Activated T-cell treated with anti-CD3 and anti-CD28 coated beads, Interleukin-2, amount 50 U/mL, for 4 hours (primary cell): ENCODE results near the gene SLC9A3. TPM values are rescaled to one million over a fixed set of nuclear protein-coding genes. Genes with fewer than 3 reads are reported as not detected.

Source experiments
- ATAC-seq, 2 donors: fragments of 200-7000 bp; cut with Tn5 transposase; one replicate each; pipeline ENCODE4 v1.10.0; 2021
- DNase-seq: peaks from one replicate; pipeline ENCODE4 v3.0.0-alpha.2; 2020
- H3K27me3 Mint-ChIP-seq: one replicate; pipeline ENCODE4 v1.8.0; 2021; ENCODE audit warnings: low read depth, mixed read lengths
- H3K36me3 Mint-ChIP-seq: one replicate; pipeline ENCODE4 v1.8.0; 2022; ENCODE audit warnings: mixed read lengths; ENCODE audit not compliant: insufficient read depth
- H3K4me1 Mint-ChIP-seq: one replicate; pipeline ENCODE4 v1.8.0; 2021; ENCODE audit warnings: low read depth, mixed read lengths
- H3K4me3 Mint-ChIP-seq: one replicate; pipeline ENCODE4 v1.8.0; 2021; ENCODE audit warnings: mild to moderate bottlenecking, moderate library complexity, mixed read lengths
- H3K9me3 Mint-ChIP-seq: one replicate; pipeline ENCODE4 v1.8.0; 2021; ENCODE audit warnings: mixed read lengths
- total RNA-seq, 3 donors: library from RNA; stranded (reverse); gene quantifications; one replicate each; pipeline ENCODE4 v1.2.1, GENCODE V29; 2021

The SLC9A3 gene
- total RNA-seq, 3 donors from 2014 or later = 3.4 to 4.9 (median 3.5) TPM

DNA sequence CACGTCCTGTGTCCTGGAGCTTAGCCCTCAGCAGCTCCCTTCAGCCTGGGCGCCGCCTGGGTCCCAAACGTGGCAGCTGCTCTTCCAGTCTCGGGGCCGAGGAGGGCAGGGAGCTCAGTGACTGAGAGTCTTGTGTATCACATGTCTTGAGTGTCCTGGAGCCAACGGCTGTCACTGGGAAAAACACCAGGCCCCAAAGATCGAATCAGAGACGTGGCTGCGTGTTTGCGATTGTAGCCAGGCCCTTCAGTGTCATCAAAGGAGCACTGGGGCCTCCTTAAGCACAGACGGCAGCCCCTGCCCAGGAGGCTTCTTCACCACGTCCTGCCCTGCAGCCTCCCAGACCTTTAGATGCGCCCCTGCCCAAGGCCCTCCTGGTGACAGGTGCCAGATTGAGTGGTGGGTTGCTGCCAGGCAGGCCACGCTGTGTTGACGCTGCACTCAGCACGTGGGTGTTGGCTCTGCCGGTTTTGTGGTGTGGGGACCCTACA, 86.9 kb downstream of the SLC9A3 start:
- peaks cover 5% of the 10 kb centered on the region for H3K27me3 Mint-ChIP-seq
- no peak for DNase-seq
- peaks cover 2% of the 10 kb centered on the region for H3K4me1 Mint-ChIP-seq

DNA sequence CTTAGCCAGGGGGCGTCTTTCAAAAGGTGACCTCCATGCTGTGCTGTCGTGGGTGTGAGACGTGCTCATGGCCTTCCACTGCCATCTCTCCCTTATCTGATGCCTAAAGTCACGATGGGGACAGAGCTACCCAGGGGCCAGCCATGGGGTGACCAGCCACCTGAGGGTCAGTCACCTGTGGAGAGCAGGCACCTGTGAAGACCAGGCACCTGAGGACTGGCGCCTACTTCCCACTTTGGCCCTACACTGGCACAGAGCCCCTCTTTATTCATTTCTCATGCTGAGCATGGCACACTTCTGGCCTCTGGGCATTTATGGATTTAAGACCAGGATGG, 87.6 kb downstream of the SLC9A3 start:
- H3K4me1 Mint-ChIP-seq = no peaks in the 10 kb centered on the region
- no peak overlapping the region for H3K4me3 Mint-ChIP-seq
- no peak for DNase-seq
- H3K27me3 Mint-ChIP-seq = peaks cover 5% of the 10 kb centered on the region
- no peaks in the 10 kb centered on the region for H3K36me3 Mint-ChIP-seq
- no peak for ATAC-seq
- no peaks in the 10 kb centered on the region for H3K9me3 Mint-ChIP-seq

More for the DNA sequence above, 86.9 kb downstream of the SLC9A3 start:
- Mint-ChIP-seq H3K9me3 (no peaks in the 10 kb centered on the region), H3K36me3 (no peaks in the 10 kb centered on the region), H3K4me3 (no peak overlapping the region)
- ATAC-seq = no peak

DNA sequence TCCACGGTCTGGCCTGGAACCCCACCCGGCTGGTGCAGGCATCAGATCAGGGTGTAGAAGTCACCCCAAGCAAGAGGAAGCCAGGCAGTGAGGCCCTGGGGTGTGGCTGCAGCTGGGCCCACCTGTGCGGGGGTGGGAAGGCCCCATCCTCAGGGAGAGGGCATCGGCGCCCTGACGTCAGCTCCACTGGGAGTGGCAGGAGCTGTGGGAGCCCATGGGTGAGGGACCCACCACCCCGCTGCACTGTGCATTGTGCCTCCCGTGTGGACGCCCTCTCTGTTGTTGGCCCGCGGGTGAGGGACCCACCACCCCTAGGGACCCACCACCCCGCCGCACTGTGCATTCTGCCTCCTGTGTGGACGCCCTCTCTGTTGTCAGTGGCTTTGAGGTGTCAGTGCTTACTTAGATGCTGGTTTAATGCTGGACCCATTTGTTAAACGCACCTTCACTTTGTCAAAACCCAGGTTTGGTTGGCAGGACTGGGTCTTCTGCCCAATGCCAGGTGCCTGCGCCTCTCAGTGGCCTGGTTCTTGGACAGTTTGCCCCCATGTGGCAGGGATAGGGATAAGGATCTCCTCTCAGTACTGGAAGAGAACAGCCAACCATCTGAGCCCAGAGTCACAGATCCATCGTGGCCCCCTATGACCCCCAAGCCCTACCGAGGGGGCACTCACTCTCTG, 88.1 kb downstream of the SLC9A3 start:
- Mint-ChIP-seq H3K4me3 (no peak overlapping the region), H3K9me3 (no peaks in the 10 kb centered on the region), H3K27me3 (peaks cover 5% of the 10 kb centered on the region), H3K4me1 (no peaks in the 10 kb centered on the region), H3K36me3 (no peaks in the 10 kb centered on the region)
- no peak for DNase-seq
- ATAC-seq = peak in 1 of 2 donors; percentile 36

- ATAC-seq (no peak), DNase-seq (no peak)
- Mint-ChIP-seq H3K9me3 (no peaks in the 10 kb centered on the region), H3K27me3 (peaks cover 5% of the 10 kb centered on the region), H3K36me3 (no peaks in the 10 kb centered on the region), H3K4me1 (no peaks in the 10 kb centered on the region), H3K4me3 (no peak overlapping the region)
Measured at GRCh38 chr5:435156-435790, 89.0 kb downstream of the SLC9A3 start.

- ATAC-seq (no peak), DNase-seq (no peak)
- no peak overlapping the region for H3K4me3 Mint-ChIP-seq
- H3K27me3 Mint-ChIP-seq = peaks cover 5% of the 10 kb centered on the region
- H3K9me3 Mint-ChIP-seq = no peaks in the 10 kb centered on the region
- no peaks in the 10 kb centered on the region for H3K36me3 Mint-ChIP-seq
- no peaks in the 10 kb centered on the region for H3K4me1 Mint-ChIP-seq
Measured at GRCh38 chr5:434443-435146, 89.7 kb downstream of the SLC9A3 start.

GRCh38 chr5:433836-434235, 90.4 kb downstream of the SLC9A3 start:
- Mint-ChIP-seq H3K4me3 (no peak overlapping the region), H3K4me1 (no peaks in the 10 kb centered on the region), H3K36me3 (no peaks in the 10 kb centered on the region), H3K9me3 (no peaks in the 10 kb centered on the region), H3K27me3 (peaks cover 5% of the 10 kb centered on the region)
- no peak for DNase-seq
- ATAC-seq = no peak

- Mint-ChIP-seq H3K4me1 (no peaks in the 10 kb centered on the region), H3K9me3 (no peaks in the 10 kb centered on the region), H3K27me3 (peaks cover 5% of the 10 kb centered on the region), H3K36me3 (no peaks in the 10 kb centered on the region), H3K4me3 (no peak overlapping the region)
- ATAC-seq (no peak), DNase-seq (no peak)
Measured at GRCh38 chr5:432928-433791, 91.1 kb downstream of the SLC9A3 start.

- H3K4me3 Mint-ChIP-seq = no peak overlapping the region
- no peaks in the 10 kb centered on the region for H3K4me1 Mint-ChIP-seq
- H3K27me3 Mint-ChIP-seq = peaks cover 5% of the 10 kb centered on the region
- ATAC-seq (no peak), DNase-seq (no peak)
- H3K36me3 Mint-ChIP-seq = no peaks in the 10 kb centered on the region
- no peaks in the 10 kb centered on the region for H3K9me3 Mint-ChIP-seq
Measured at GRCh38 chr5:432201-432927, 91.9 kb downstream of the SLC9A3 start.

GRCh38 chr5:431711-432050, 92.6 kb downstream of the SLC9A3 start:
- H3K27me3 Mint-ChIP-seq = peaks cover 5% of the 10 kb centered on the region
- H3K4me1 Mint-ChIP-seq = no peaks in the 10 kb centered on the region
- ATAC-seq (no peak), DNase-seq (no peak)
- H3K36me3 Mint-ChIP-seq = no peaks in the 10 kb centered on the region
- H3K4me3 Mint-ChIP-seq = no peak overlapping the region
- H3K9me3 Mint-ChIP-seq = no peaks in the 10 kb centered on the region

GRCh38 chr5:431001-431710, 93.1 kb downstream of the SLC9A3 start:
- H3K36me3 Mint-ChIP-seq = no peaks in the 10 kb centered on the region
- no peaks in the 10 kb centered on the region for H3K4me1 Mint-ChIP-seq
- no peak overlapping the region for H3K4me3 Mint-ChIP-seq
- peak; percentile 87 to 90 for ATAC-seq
- DNase-seq = peak; percentile 29
- peaks cover 5% of the 10 kb centered on the region for H3K27me3 Mint-ChIP-seq
- no peaks in the 10 kb centered on the region for H3K9me3 Mint-ChIP-seq

GRCh38 chr5:430214-430925, 93.9 kb downstream of the SLC9A3 start:
- Mint-ChIP-seq H3K27me3 (peaks cover 4% of the 10 kb centered on the region), H3K4me3 (no peak overlapping the region), H3K4me1 (no peaks in the 10 kb centered on the region), H3K36me3 (no peaks in the 10 kb centered on the region), H3K9me3 (no peaks in the 10 kb centered on the region)
- DNase-seq = no peak
- ATAC-seq = no peak

- peaks cover 4% of the 10 kb centered on the region for H3K27me3 Mint-ChIP-seq
- no peak overlapping the region for H3K4me3 Mint-ChIP-seq
- H3K4me1 Mint-ChIP-seq = no peaks in the 10 kb centered on the region
- H3K9me3 Mint-ChIP-seq = no peaks in the 10 kb centered on the region
- DNase-seq (no peak), ATAC-seq (no peak)
- H3K36me3 Mint-ChIP-seq = no peaks in the 10 kb centered on the region
Measured at GRCh38 chr5:429453-430188, 94.6 kb downstream of the SLC9A3 start.
